Measurements from ENCODE around the gene PHC2.
A peak's percentile ranks its signal among the peaks of the same experiment; 100 is the strongest.

Gene PHC2

DNA sequence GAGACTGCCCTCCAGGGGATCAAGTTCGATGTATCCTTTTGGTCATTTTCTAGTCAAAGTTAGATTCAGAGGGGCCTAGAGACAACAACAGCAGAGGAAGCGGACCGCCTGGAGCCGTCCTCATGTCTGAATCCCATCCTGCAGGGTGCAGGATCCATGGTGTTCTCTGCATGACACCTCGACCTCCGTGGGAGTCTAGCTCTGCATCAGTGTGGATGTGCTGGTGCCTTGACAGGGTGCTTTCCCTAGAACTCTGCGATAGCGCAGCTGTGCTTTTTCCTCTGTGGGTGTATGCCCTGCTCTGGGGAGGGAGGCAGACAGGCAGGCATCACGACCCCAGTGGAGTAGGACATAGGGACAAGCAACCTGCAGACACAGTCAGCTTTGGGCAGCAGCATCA, 61.8 kb downstream of the PHC2 start:
- DNase-seq = no peak

DNA sequence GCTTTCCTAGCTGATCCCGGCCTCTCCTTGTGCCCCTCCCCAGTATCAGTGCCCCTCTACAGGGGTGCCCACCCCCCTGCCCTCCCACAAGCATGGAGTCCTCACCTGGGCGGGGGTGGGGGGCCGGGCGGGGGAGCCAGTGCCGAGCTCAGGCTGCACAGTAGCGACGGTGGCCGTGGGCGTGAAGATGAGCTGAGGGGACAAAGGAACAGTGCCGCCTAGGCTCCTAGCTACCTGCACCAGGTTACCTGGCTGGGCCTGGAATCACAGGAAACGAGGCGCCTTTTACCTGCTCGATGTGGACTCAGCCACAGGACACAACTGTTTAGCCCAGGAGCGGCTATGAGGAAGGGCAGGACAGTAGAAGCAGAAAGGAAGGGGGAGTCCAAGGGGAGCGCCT, 62.5 kb downstream of the PHC2 start:
- DNase-seq = no peak

DNA sequence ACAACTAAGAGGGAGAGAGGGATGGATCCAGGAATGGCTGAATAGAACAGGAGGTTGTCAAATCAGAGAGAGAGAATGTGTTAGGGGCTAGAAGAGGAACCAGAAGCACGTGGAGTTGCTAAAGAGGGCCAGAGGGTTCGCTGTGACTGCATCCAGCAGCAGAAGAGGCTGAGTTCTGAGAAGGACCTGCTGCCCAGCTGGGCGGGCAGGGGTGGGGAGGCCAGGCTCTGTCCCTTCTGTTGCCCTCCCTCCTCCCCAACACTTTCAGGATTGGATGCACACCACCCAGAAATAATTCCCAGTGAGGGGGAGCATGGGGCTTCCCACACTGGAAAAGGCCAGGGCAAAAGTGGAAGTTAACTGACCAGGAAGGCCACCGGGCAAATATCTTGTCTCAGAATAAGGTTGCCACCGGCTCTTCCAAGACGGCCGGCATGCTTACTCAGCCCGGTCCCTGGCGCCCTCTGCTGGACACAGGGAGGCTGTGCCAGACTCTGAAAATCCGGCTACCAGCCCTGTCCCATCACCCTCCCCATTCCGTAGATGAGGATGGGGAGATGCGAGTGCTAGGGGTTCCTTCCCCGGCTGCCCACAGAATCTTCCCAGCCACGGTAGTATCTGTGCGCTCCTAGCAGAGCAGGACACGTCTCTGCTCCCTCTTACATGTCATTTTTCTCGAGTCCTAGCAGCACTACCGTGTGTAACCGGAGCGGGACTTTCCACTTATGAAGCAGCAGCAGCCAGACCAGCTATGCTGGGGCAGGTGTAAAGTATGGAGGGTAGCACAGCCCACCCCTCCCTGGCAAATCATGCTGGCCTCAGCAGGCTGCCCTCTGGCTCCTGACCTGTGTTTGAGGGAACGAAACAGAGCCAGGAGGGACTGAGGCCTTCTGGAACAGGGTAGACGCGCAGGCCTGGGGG, 63.1 kb downstream of the PHC2 start:
- peak; percentile 83 for DNase-seq

DNA sequence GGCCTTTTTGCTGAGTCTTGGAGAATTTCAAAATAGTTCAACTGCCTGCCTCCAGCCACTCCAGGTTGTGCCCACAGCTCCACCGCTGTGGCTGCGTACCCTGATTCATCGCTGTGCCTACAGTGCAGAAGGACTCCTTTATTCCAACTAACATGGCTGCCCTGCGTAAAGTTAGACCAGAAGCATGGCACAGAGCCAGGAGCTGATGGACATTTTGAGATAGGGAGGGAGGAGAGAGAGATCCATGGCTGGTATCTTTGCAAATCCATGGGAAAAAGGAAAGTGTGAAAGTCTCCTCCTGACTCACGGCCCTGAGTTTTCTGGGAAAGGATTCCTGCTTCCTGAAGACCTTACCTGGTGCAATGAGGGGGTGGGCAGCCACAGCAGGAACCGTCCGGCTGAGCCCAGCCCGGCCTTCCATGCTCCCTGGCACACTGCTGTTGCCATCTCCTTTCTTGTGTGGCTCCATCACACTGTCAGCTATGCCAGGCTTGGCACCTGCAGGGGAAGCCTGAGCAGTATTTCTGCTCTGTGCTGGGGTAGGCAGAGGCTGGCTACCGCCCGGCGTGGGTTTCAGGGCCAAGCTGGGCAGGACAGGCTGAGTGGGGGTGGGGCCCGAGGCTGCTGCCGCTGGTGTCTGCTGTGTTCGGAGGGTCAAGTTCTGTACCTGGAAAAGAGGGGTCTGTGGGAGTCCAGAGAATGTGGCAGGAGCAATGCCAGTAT, 64.0 kb downstream of the PHC2 start:
- no peak for DNase-seq

DNA sequence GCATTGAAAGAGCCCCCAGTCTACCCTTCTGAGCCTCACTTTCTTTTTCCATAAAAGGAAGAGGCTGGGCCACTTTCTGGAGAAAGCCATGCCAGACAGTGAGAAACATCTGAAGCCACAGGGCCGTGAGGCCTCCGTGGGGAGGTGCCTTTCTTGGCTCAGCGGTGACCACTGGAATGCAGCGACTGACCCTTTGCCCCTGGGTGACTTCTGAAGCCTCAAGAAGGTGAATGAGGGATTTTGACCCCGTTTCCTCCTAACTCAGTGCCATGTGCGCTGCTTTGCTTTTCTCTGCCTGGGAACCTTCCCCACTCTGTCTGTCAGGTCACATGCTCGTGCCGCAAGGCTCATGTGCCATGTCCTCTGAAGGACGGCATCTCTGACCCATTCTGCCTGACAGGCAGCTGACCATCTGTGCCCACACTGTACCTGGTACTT, 65.3 kb downstream of the PHC2 start:
- DNase-seq = no peak

DNA sequence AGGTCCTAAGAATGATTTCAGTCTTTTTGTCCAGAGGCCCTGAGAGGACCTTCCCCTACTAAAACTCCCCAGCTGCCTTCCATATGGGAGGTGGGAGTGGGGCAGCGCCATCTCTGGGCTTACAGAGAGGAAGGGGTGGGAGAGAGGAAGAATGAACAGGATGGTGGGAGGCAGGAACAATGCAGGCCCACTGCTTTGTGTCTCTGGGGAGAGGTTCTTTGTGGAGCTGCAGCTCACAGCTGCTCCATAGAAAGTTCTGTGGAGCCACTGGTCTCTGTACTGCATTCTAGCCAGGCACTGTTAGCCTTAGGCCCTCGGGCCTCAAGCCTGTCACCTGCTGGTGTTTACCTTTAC, 66.4 kb downstream of the PHC2 start:
- DNase-seq = no peak

DNA sequence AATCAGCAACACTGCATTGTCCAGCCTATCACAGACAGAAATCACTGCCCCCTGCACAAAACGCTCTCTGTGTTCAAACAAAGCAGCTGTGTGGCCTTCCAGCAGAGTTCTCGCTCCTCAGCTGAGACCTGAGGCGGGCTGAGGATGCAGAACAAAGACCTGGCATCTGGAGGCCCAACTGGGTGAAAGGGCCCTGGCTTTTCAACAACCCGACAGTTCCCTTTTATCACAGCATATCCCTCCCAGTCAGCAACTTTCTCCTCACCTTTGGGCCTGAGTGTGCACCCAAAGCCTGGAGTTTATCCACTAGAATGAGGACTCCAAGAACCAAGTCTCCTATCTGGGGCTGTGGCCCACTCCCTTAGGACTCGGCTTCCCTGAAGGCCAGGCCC, 67.4 kb downstream of the PHC2 start:
- DNase-seq = no peak

DNA sequence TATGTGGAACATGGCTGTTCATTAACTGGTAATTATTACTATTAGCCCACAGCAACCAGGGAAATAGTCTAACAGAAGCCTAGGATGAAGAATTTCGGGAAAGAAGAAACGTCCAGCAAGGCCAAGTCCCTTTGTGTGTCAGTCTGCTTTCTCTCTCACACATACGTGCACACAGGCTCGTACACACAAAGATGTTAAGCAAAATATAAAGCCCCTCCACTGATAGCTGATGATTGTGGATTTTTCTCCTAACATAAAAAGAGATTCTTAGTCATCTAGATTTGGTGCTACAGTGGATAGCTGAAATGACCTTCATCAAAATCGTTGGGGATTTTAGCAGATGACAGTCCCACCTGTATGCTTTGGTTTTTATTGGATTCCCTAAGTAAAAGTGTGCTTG, 67.9 kb downstream of the PHC2 start:
- no peak for DNase-seq

DNA sequence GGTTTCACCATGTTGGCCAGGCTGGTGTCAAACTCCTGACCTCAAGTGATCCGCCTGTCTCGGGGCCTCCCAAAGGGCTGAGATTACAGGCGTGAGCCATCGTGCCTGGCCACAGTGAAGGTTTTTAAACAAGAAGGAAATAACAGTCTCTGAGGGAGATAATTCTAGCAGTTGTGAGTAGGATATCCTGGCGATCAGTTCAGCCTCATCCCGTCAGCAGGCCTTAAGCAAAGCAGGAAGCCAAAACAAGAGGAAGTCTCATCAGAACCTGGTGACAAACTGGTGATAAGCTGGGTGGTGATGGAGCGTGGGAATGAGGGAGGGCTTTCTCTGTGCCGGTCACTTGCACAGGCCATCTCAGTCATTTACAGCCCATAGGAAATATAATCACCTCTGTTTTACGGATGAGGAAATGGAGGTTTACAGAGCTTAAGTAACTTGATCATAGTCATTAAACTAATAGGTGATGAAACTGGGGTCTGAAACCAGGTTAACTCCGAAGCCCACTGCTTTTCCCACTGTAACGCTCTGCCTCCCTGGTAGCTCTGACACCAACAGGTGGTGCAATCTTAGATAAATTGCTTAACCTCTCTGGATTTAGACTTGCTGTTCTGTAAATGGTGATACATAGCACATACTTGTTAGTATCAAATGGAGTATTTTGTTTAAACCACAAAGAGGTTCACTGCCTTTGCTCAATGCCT, 69.2 kb downstream of the PHC2 start:
- DNase-seq = no peak

DNA sequence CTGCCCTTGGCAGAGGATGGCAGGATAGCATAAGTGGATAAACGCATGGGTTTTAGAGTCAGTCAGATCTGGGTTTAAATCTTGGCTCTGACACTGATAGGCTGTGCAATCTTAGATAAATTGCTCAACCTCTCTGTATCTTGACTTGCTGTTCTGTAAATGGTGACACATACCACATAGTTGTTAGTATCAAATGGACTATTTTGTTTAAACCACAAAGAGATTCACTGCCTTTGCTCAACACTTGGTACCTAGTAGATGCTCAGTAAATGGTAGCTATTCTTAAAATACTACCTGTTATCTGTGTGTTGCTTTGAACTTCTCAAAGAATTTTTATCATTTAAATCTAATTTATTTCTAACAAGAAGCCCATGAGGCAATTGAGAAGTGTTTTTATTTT, 70.5 kb downstream of the PHC2 start:
- DNase-seq = no peak

DNA sequence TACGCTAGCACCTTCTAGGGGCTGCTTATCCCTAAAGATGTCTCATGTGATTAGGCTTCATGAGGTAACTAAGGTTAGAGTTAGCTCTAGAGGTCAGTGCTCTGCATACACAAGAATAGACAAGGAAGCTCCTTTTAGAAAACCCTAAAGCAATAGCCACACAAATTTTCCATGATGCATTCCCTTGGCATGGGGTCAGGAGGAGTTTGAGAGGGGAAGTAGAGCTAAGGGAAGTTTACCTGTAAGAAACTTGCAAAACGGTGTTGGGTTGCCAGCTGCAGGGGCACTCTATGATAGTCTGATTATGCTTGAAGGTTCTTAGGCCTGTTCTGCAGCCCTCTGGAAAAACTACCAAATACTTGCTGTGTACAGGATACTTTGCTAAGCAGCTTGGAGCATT, 71.0 kb downstream of the PHC2 start:
- DNase-seq = no peak

DNA sequence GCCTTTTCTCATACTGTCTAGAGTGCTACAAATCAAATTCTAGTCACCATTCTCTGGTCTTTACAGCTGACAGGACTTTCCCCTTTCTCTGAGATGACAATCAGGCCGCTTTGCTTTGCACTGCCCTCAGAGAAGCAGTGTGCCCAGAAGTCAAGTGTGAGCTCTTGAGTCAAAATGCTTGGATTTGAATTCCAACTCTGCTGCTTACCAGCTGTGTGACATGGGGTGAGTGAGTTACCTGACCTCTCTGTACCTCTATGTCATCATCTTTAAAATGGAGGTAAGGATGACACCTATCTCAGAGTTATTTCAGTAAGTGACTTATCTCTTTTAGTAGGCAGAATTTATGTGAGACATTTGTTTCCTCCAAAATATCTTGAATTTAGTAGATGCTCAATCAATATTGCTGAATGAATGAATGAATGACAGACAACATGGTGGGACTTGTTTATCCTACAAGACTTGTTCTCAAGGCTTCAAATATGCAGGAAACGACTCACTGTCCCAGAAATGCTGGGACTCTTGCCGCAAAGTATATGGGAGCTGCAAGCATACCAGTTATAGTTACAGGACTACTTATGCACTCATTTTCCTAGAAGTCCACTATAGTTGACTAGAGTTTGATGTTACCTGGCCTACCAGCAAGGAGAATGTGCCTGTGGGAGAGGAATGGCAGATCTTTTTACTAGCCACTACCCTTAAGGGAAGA, 71.9 kb downstream of the PHC2 start:
- no peak for DNase-seq

DNA sequence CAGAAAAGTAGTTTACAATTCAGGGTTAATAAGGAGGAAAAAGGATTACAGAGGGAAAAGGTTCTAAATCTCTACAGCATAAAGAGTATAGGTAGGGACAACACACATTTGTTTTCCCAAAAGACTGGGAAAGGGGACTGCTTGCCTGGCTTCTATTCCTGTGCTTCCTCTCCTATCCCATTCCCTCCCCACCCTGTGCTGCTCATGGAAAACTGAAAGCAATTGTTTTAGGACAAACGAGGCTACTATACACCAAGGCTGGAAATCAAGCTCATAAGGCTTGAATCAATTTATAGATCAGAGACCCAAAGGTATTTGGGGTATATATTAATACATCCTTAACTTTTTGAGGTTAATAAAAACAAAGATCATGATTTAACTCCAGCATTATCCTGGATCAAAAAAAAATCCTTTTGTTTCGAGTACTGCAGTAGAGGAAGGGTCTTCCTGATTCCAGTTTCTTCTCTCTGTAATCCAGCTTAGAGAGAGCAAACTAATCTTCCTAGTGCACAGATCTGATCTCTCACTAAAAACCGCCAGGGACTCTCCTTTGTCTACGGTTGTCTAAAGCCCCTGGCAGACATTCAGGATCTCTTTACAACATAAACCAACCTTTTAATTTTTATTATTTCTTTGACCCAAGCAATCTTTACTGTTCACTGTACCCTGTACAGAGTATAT, 72.6 kb downstream of the PHC2 start:
- no peak for DNase-seq

DNA sequence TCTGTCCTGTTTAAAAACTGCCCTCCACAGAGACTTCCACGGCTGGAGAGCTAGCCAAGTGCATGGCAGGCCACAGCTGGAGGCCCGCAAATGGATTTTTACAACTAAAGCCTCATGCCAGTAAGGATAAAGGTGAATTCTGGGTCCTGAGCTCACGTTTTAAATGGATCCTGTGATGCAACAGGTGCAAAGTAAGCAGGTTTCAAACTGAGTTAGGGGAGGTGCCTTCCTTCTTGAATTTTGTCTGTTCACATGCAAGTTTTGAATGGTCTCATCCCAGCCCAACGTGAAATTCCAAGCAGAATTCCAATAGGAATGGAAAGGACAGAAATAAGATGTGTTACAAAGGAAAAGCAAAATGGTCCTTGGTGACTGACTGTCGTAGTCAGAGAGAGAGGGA, 73.8 kb downstream of the PHC2 start:
- DNase-seq = no peak

DNA sequence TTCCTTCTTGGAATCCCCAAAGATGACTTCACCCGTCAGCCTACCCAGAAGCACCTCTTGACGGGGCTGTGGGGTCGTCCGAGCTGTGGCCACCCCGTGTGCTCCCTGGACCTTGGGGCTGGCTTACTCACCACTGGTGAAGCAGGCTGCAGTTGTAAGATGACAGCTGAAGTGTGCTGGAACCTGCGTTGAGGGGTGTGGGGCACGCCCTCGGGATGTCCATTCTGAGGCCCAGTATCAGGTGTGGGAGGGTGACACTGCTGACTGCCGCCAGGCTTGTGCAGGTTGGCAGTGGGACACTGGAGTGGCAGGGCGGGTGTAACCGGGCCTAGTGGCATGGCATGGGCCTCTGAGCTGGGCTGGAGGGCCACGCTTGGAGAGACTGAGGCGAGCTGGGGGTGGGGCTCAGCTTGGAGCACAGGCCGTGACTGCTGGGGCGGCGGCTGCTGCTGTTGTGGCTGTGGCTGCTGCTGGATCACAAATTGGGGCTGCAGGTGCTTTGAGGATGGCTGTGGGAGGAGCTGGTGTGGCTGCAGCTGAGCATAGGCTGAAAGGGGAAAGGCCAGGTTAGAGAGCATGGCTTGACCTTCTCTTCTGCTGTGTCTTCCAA, 76.1 kb downstream of the PHC2 start:
- DNase-seq = no peak

DNA sequence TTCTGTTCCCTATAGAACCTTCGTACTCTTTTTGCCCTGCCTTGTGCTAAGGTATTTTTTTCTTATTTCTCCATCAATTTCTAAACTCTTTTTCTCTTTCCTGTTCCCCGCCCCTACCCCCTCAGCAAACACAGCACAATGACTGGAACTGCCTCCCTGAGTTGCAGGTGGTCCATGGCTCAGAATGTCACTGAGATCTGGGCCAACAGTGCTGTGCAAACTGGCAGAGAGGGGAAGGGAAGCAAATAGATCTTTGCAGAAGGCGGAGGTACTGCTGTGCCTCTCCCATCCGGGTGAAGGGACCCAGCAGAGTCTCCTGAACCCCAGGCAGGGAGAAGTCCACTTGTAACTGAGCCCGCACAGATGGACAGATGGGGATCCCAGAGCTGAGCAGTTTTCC, 77.4 kb downstream of the PHC2 start:
- DNase-seq = no peak

DNA sequence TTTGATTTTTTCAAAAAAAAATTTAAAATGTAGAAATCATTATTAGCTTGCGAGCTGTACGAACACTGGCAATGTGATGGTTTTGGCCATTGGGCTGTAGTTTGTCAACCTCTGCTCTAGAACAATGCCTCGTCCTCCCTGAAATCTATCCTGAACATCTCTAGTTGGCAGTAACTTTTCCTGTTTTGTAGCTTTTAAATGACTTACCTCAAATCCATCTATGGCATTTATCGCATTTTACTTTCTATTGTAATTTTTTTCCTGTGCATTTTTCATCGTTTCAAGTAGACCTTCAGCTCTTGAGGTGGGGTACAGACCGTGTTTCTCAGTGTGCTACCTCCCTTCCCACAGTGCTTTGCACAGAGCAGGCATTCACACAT, 79.6 kb downstream of the PHC2 start:
- DNase-seq = no peak

DNA sequence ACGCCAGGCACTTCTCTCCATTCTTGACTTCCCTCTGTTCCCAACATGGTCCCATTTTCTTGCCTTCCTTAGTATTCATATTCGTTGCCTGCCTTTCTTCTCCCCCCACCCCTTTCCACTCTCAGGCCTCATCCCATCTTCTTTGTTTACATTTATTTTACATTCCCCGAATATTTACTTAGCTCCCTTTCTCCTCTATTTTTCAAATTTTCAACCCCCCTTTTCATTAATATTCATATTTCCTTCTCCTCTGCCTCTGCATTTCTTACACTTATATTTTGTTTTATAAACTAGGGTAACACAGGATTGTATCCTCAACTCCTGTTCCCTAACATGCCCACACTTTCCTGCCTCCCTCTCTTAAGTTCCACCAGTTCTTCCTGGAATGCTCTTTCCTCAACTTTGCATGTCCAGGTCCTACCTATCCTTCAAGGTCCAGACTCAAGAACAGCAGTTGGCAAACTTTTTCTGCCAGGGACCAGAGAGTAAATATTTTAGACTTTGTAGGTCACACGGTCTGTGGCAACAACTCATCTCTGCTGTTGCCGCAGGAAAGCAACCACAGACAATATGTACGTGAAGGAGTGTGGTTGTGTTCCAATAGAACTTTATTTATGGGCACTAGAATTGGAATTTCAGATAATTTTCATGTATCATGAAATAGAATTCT, 80.1 kb downstream of the PHC2 start:
- no peak for DNase-seq

DNA sequence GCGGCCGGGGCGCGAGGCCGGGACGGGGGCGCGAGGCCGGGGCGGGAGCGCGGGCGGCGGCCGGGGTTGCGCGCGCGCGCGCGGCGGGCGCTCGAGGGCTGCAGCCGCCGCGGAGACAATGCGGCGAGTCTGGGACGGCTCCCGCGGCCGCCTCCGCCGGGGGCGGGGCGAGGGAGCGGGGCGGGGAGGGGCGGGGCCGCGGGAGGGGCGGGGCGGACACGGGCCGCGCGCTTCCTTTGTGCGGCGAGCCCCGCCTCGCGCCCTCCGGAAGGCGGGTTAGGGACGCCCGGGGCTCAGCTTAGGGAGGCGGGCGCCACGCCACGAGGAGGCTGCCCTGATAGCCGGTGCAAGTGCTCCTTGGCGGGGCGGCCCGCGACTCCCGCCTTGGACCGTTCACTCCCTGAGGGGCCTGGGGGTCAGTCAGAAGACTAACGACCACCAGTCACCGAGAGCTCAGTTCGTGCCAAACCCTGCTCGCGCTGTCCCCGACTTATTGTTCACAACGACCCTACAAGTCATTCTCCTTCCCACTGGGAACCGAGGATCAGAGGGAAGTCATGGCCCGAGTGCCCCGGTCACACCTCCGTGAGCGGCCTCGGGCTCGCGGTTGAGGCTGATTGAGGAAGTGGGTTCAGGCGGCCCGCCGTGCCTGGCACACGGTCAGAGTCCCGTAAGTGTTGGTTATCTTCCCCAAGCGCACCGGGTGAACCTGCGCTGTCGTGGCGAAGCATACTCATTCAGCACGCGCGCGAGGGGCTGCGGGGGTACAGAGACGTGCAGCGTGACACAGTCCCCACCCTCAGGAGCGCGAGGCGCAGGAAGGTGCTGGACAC, 80.9 kb downstream of the PHC2 start:
- DNase-seq = peak; percentile 88

DNA sequence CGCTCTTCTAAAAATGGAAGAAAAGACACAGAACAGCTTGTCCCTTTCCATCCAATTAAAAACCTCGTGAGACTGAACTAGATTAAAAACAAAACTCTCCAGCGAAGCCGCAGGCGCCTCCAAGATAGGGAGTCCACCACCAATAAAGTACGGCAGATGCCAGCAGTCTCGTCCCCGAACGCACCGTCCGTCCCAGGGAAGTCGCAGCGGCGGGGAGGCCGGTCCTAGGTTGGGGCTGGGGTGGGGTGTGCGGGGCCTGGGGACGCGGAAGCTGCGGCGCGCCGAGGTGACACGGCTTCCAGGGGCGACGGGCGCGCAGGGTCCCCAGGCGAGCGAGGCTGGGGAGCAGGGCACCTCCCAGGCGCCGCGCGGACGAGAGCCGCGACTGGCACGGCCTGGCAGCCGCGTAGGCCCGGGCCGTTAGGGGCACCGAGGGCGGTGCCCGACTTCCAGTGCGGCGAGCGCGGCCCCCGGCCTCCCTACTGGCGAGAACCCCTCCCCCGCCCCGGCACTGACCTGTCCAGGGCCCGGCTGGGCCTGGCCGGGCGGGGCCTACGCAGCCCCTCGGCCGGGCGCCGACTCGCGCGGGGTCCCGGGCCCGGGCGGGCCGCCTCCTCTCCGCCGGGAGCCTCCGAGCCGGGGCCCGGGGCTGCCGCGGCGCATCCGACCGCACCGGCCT, 81.7 kb downstream of the PHC2 start:
- no peak for DNase-seq

All from NCI-H1092 (cell line).